Breast epithelium (tissue), 4 donors: ENCODE measurements around the gene ADGRL3. TPM values are rescaled to one million over a fixed set of nuclear protein-coding genes. Genes with fewer than 3 reads are reported as not detected.

ENCODE experiments used
- DNase-seq, 2 donors: peaks; one replicate each; pipeline ENCODE4 v3.0.0-alpha.2; 2019; ENCODE audit warnings: low spot score in 2 of 2
- H3K27ac ChIP-seq, 2 donors: fragments of 200-600 bp; sonication (generic) in 1 of 2; one replicate each; pipeline ENCODE4 v1.5.1; 2016 to 2019; ENCODE audit warnings: mild to moderate bottlenecking in 1 of 2
- H3K27me3 ChIP-seq, 2 donors: fragments of 200-600 bp; sonication (generic) in 1 of 2; one replicate each; pipeline versions ENCODE4 v1.5.1 to v1.6.0; 2017 to 2019; ENCODE audit warnings: control low read depth in 1 of 2, mild to moderate bottlenecking in 1 of 2
- H3K36me3 ChIP-seq: fragments of 200-600 bp; one replicate; pipeline ENCODE4 v1.5.1; 2019
- H3K4me1 ChIP-seq, 2 donors: fragments of 200-600 bp; sonication (generic); one replicate each; pipeline ENCODE4 v1.5.1; 2016 to 2019; ENCODE audit warnings: control low read depth in 1 of 2
- H3K4me3 ChIP-seq, 3 donors: fragments of 200-600 bp; sonication (generic); 1 replicate in 2 of 3; 2 replicates in 1 of 3; pipeline ENCODE4 v1.5.1; 2016 to 2019; ENCODE audit warnings: mild to moderate bottlenecking in 3 of 3, moderate library complexity in 2 of 3
- H3K9me3 ChIP-seq, 2 donors: fragments of 200-600 bp; sonication (generic) in 1 of 2; one replicate each; pipeline ENCODE4 v1.5.1; 2016 to 2019; ENCODE audit warnings: control low read depth in 1 of 2
- POLR2A ChIP-seq: fragments of 450-650 bp; IDR thresholded peaks from one replicate; pipeline ENCODE4 v1.6.1; 2016; ENCODE audit warnings: antibody characterized with exemption, mild to moderate bottlenecking, moderate library complexity
- POLR2AphosphoS5 ChIP-seq, 3 donors: sonication (generic); formaldehyde crosslinking; IDR thresholded peaks; one replicate each; pipeline ENCODE4 v1.6.1; 2017; ENCODE audit warnings: antibody characterized with exemption in 3 of 3
- intact Hi-C: fragments of 100-400 bp; cut with DNase I; formaldehyde crosslinking; loops from one replicate; pipeline ENCODE4 v1.15.1; 2023; ENCODE audit warnings: low total_unique reads
- total RNA-seq, 3 donors: library from RNA; depleted of rRNA; stranded (reverse); fragments of >200 nt; gene quantifications; one replicate each; pipeline ENCODE4 v1.1.0, GENCODE V29; 2016
- TF ChIP-seq, protein P1 (sequence below), 3 donors: fragments of 450-650 bp; IDR thresholded peaks; one replicate each; pipeline ENCODE4 v1.5.1; 2016 to 2017; ENCODE audit warnings: antibody characterized with exemption in 3 of 3, mild to moderate bottlenecking in 3 of 3, moderate library complexity in 3 of 3

ADGRL3 gene
- total RNA-seq, 3 donors from 2014 or later: 4.2 to 8.2 (median 6.6) TPM

DNA sequence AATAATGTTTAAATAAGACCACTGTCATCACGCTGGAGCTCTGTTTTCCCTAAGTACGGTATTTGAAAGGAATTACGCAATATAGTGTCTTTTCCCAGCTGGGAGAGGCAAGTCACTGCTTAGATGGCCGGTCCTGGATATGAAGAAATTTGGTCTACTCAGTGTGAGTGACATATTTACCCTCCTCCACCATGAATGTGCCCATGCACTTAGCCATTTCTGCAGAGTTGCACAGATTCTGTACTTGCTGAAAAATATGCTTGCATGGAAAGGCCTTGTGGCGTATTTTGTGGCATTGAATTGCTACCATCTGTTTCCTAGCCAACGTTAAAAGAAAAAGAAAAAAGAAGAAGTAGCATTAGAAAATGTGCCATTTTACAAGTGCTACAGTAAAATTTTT is 73.1 kb downstream of the ADGRL3 start:
- DNase-seq: no peak
- no peaks in the 10 kb centered on the region for H3K4me1 ChIP-seq
- H3K36me3 ChIP-seq: no peaks in the 10 kb centered on the region
- TF ChIP-seq, protein P1, sequence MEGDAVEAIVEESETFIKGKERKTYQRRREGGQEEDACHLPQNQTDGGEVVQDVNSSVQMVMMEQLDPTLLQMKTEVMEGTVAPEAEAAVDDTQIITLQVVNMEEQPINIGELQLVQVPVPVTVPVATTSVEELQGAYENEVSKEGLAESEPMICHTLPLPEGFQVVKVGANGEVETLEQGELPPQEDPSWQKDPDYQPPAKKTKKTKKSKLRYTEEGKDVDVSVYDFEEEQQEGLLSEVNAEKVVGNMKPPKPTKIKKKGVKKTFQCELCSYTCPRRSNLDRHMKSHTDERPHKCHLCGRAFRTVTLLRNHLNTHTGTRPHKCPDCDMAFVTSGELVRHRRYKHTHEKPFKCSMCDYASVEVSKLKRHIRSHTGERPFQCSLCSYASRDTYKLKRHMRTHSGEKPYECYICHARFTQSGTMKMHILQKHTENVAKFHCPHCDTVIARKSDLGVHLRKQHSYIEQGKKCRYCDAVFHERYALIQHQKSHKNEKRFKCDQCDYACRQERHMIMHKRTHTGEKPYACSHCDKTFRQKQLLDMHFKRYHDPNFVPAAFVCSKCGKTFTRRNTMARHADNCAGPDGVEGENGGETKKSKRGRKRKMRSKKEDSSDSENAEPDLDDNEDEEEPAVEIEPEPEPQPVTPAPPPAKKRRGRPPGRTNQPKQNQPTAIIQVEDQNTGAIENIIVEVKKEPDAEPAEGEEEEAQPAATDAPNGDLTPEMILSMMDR (IDR thresholded peaks at IDR 0.05): no peak
- no peak for TF ChIP-seq POLR2AphosphoS5 (IDR thresholded peaks at IDR 0.05)
- no peak for TF ChIP-seq POLR2A
- H3K9me3 ChIP-seq: no peaks in the 10 kb centered on the region
- intact Hi-C loops: no loop called here
- H3K4me3 ChIP-seq: no peak overlapping the region
- H3K27ac ChIP-seq: no peak overlapping the region
- H3K27me3 ChIP-seq: no peaks in the 10 kb centered on the region

DNA sequence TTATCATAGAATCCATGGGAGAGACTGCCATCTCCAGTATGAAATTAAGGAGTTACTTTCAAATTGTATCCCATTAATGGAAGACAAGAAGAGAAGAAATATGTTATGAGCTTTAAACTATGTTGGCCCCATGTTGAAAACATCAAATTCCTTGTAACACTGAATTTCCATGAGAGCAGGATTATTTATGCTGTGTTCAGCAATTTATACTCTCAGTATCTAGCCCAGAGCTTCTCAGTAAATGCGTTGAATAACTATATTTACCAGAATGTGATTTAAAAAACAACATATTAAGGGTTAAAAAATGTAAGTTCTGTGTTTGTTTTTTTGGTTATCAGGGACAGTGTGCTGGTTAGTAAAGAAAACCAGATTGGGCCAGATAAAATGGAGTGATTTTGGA is 74.2 kb downstream of the ADGRL3 start:
- Histone ChIP-seq H3K4me1 (no peaks in the 10 kb centered on the region), H3K4me3 (no peak overlapping the region), H3K9me3 (no peaks in the 10 kb centered on the region), H3K27me3 (no peaks in the 10 kb centered on the region), H3K27ac (no peak overlapping the region), H3K36me3 (no peaks in the 10 kb centered on the region)
- TF ChIP-seq POLR2A: no peak
- TF ChIP-seq, protein P1 (IDR thresholded peaks at IDR 0.05): no peak
- TF ChIP-seq POLR2AphosphoS5 (IDR thresholded peaks at IDR 0.05): no peak
- intact Hi-C loops: no loop called here
- no peak for DNase-seq

DNA sequence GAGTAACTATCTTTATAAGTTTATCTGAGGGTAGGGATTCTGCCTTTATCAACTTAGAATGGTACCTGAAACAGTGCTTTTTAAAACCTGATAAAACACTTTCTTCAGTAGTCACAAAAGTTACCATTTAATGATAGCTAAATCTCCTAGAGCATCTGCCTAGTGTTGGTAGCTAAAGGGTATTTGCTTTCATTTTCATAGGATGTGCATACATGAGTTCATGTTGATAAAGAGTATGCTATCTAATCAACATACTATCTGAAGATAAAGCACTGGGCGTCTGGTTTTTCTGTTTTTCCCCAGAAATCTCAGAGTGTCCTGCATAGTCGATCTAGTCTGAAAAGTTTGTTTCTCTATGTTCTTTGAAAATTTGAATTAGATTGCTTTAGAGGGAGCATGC is 75.1 kb downstream of the ADGRL3 start:
- no peak for DNase-seq
- Histone ChIP-seq H3K4me1 (no peaks in the 10 kb centered on the region), H3K27me3 (no peaks in the 10 kb centered on the region), H3K27ac (no peak overlapping the region), H3K9me3 (no peaks in the 10 kb centered on the region), H3K4me3 (no peak overlapping the region), H3K36me3 (no peaks in the 10 kb centered on the region)
- intact Hi-C loops: no loop called here
- TF ChIP-seq POLR2A (no peak), POLR2AphosphoS5 (IDR thresholded peaks at IDR 0.05) (no peak)
- TF ChIP-seq, protein P1 (IDR thresholded peaks at IDR 0.05): no peak

DNA sequence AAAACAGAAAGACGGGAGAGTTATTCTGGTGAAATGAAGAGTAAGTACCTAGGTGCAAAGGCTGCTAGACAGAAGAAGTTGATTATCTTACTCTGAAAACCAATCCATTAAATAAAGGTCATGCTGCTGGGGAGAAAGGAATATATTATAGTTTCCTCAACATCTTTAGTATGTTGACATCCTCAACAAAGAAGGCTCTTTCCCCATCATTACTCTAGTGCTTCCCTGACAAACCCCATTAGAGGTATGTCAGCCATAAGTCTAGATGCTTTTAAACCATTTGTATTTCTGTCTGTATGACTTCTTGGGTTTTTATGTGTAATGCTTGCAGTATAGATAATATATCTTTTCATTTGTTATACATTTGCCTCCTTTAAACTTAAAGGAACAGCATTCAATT is 75.9 kb downstream of the ADGRL3 start:
- DNase-seq: no peak
- no peaks in the 10 kb centered on the region for H3K27me3 ChIP-seq
- no peaks in the 10 kb centered on the region for H3K9me3 ChIP-seq
- H3K4me1 ChIP-seq: no peaks in the 10 kb centered on the region
- no peak for TF ChIP-seq POLR2AphosphoS5 (IDR thresholded peaks at IDR 0.05)
- no peak for TF ChIP-seq POLR2A
- TF ChIP-seq, protein P1 (IDR thresholded peaks at IDR 0.05): no peak
- H3K36me3 ChIP-seq: no peaks in the 10 kb centered on the region
- no peak overlapping the region for H3K4me3 ChIP-seq
- no peak overlapping the region for H3K27ac ChIP-seq
- intact Hi-C loops: no loop called here

DNA sequence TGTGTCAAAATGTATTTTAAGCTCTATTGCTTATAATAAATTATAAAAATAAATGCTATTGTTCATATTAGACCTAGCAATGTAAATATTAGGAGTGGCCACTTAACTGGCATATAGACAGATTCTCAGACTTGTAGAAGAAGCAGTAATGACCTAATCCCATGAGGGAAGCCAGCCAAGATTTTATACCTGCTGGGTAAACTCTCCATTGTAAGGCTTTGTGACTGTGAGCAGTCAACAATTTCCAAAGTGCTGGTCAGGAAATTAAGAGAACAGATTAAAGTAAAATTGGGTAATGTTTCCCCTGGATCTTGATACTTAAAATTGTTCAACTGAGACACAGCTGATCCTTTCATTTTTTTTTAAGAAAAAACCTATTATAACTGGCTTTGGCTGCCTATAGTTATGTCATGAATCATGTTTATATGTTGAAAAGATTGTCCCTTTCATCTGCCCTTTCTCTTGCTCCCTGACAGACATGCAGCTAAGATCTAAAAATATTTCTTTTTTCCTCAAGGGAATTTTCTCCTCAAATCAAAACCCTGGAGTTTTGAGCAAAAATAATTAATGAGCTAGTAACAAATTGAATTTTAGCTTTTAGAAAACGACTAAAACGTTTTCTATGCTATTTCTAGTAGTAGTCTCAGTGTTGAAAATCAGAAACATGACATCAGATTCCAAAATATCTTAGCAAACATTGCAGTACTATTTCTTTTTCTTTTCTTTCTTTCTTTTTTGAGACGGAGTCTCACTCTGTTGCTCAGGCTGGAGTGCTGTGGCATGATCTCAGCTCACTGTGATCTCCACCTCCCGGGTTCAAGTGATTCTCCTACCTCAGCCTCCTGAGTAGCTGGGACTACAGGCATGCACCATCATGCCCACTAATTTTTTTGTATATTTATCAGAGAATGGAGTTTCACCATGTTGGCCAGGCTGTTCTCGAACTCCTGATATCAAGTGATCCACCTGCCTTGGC is 77.9 kb downstream of the ADGRL3 start:
- no peaks in the 10 kb centered on the region for H3K4me1 ChIP-seq
- no peak overlapping the region for H3K27ac ChIP-seq
- no peaks in the 10 kb centered on the region for H3K9me3 ChIP-seq
- DNase-seq: no peak
- H3K4me3 ChIP-seq: no peak overlapping the region
- TF ChIP-seq POLR2A: no peak
- no peak for TF ChIP-seq POLR2AphosphoS5 (IDR thresholded peaks at IDR 0.05)
- TF ChIP-seq, protein P1 (IDR thresholded peaks at IDR 0.05): no peak
- H3K36me3 ChIP-seq: no peaks in the 10 kb centered on the region
- intact Hi-C loops: no loop called here
- H3K27me3 ChIP-seq: no peaks in the 10 kb centered on the region
